H9 (cell line): ENCODE measurements around the gene CAV2. TPM values are rescaled to one million over a fixed set of nuclear protein-coding genes. Genes with fewer than 3 reads are reported as not detected.

Experiments used
- DNase-seq: peaks from one replicate; pipeline ENCODE4 v3.0.0-alpha.2; 2017
- H2AFZ ChIP-seq: one replicate; pipeline ENCODE4 v1.6.1; 2013; ENCODE audit warnings: mild to moderate bottlenecking, low read length, control low read depth, moderate library complexity
- H2AK5ac ChIP-seq: 2 replicates; pipeline ENCODE4 v1.6.1; 2013; ENCODE audit warnings: low read length, control low read depth, mixed read lengths; ENCODE audit not compliant: insufficient read length
- H2BK120ac ChIP-seq: one replicate; pipeline ENCODE4 v1.6.1; 2013; ENCODE audit warnings: low read depth, mild to moderate bottlenecking, low read length, control low read depth, inconsistent platforms; ENCODE audit not compliant: poor library complexity, severe bottlenecking
- H2BK12ac ChIP-seq: 2 replicates; pipeline ENCODE4 v1.6.1; 2013; ENCODE audit warnings: low read length, control low read depth, mixed read lengths, low read depth; ENCODE audit not compliant: insufficient read length
- H2BK15ac ChIP-seq: 2 replicates; pipeline ENCODE4 v1.6.1; 2013; ENCODE audit warnings: low read depth, low read length, control low read depth
- H2BK20ac ChIP-seq: one replicate; pipeline ENCODE4 v1.6.1; 2013; ENCODE audit warnings: low read depth, mild to moderate bottlenecking, low read length, control low read depth, inconsistent platforms; ENCODE audit not compliant: poor library complexity, severe bottlenecking
- H2BK5ac ChIP-seq: 2 replicates; pipeline ENCODE4 v1.6.1; 2013; ENCODE audit warnings: low read length, control low read depth, mixed read lengths; ENCODE audit not compliant: insufficient read length
- H3K14ac ChIP-seq: 2 replicates; pipeline ENCODE4 v1.6.1; 2013; ENCODE audit warnings: low read length, control low read depth; ENCODE audit not compliant: insufficient read depth
- H3K18ac ChIP-seq: 2 replicates; pipeline ENCODE4 v1.6.1; 2013; ENCODE audit warnings: low read depth, mild to moderate bottlenecking, mixed read lengths, low read length, control low read depth; ENCODE audit not compliant: insufficient read length
- H3K23ac ChIP-seq: 2 replicates; pipeline ENCODE4 v1.6.1; 2013; ENCODE audit warnings: low read length, control low read depth, mixed read lengths, low read depth; ENCODE audit not compliant: insufficient read length
- H3K23me2 ChIP-seq: 2 replicates; pipeline ENCODE4 v1.6.1; 2013; ENCODE audit warnings: low read depth, mild to moderate bottlenecking, mixed read lengths, low read length, control low read depth; ENCODE audit not compliant: insufficient read length, poor library complexity, severe bottlenecking
- H3K27ac ChIP-seq: 2 replicates; pipeline ENCODE4 v1.5.1; 2013; ENCODE audit warnings: low read length, control low read depth, mixed read lengths, low read depth; ENCODE audit not compliant: insufficient read length
- H3K27me3 ChIP-seq: 2 replicates; pipeline ENCODE4 v1.6.1; 2013; ENCODE audit warnings: low read length, control low read depth, inconsistent platforms; ENCODE audit not compliant: insufficient read depth
- H3K4ac ChIP-seq: 2 replicates; pipeline ENCODE4 v1.6.1; 2013; ENCODE audit warnings: low read depth, mild to moderate bottlenecking, control low read depth, inconsistent platforms, low read length, moderate library complexity
- H3K4me1 ChIP-seq: 2 replicates; pipeline ENCODE4 v1.6.1; 2013; ENCODE audit warnings: low read length, control low read depth, inconsistent platforms; ENCODE audit not compliant: insufficient read depth
- H3K4me2 ChIP-seq: 2 replicates; pipeline ENCODE4 v1.6.1; 2013; ENCODE audit warnings: low read length, control low read depth, mixed read lengths; ENCODE audit not compliant: insufficient read length, insufficient read depth
- H3K56ac ChIP-seq: 2 replicates; pipeline ENCODE4 v1.6.1; 2013; ENCODE audit warnings: low read depth, mild to moderate bottlenecking, mixed read lengths, low read length, control low read depth; ENCODE audit not compliant: insufficient read length
- H3K79me1 ChIP-seq: 2 replicates; pipeline ENCODE4 v1.6.1; 2013; ENCODE audit warnings: low read depth, mild to moderate bottlenecking, moderate library complexity, low read length, control low read depth, inconsistent platforms; ENCODE audit not compliant: insufficient read depth, poor library complexity, severe bottlenecking
- H3K79me2 ChIP-seq: 2 replicates; pipeline ENCODE4 v1.6.1; 2013; ENCODE audit warnings: low read length, control low read depth, inconsistent platforms; ENCODE audit not compliant: insufficient read depth
- H3K9ac ChIP-seq: 2 replicates; pipeline ENCODE4 v1.6.1; 2013; ENCODE audit warnings: low read length, control low read depth, mixed read lengths; ENCODE audit not compliant: insufficient read length; ENCODE audit errors: extremely low read depth
- H3K9me3 ChIP-seq: one replicate; pipeline ENCODE4 v1.6.1; 2013; ENCODE audit warnings: low read depth, low read length, inconsistent platforms; ENCODE audit not compliant: control insufficient read depth
- H3T11ph ChIP-seq: one replicate; pipeline ENCODE4 v1.6.1; 2013; ENCODE audit warnings: mild to moderate bottlenecking, low read length, control low read depth, inconsistent platforms
- H4K20me1 ChIP-seq: one replicate; pipeline ENCODE4 v1.6.1; 2013; ENCODE audit not compliant: control insufficient read depth, insufficient read length, insufficient read depth
- H4K5ac ChIP-seq: 2 replicates; pipeline ENCODE4 v1.6.1; 2013; ENCODE audit warnings: low read depth, mild to moderate bottlenecking, mixed read lengths, low read length, control low read depth; ENCODE audit not compliant: insufficient read length
- H4K8ac ChIP-seq: replicated peaks from 2 replicates; pipeline ENCODE4 v1.6.1; 2013; ENCODE audit warnings: low read length, control low read depth, mixed read lengths, low read depth; ENCODE audit not compliant: insufficient read length
- H4K91ac ChIP-seq: 2 replicates; pipeline ENCODE4 v1.6.1; 2013; ENCODE audit warnings: low read depth, mild to moderate bottlenecking, moderate library complexity, mixed read lengths, low read length, control low read depth; ENCODE audit not compliant: insufficient read length
- H3K27ac Mint-ChIP-seq, 3 experiments: 2 replicates in 2 of 3; 3 replicates in 1 of 3; pipeline ENCODE4 v1.8.0; 2020 to 2021; ENCODE audit warnings: mixed read lengths in 3 of 3, mild to moderate bottlenecking in 1 of 3, moderate library complexity in 1 of 3
- H3K27me3 Mint-ChIP-seq: 2 replicates; pipeline ENCODE4 v1.8.0; 2021; ENCODE audit warnings: low read depth, mild to moderate bottlenecking, moderate library complexity, mixed read lengths
- H3K36me3 Mint-ChIP-seq, 3 experiments: 2 replicates in 2 of 3; 3 replicates in 1 of 3; pipeline ENCODE4 v1.8.0; 2020 to 2021; ENCODE audit warnings: low read depth in 3 of 3, mixed read lengths in 3 of 3; ENCODE audit not compliant: insufficient read depth in 1 of 3
- H3K4me1 Mint-ChIP-seq, 2 experiments: 2 replicates each; pipeline ENCODE4 v1.8.0; 2020; ENCODE audit warnings: mixed read lengths in 2 of 2
- H3K4me3 Mint-ChIP-seq, 2 experiments: 2 replicates in 1 of 2; 3 replicates in 1 of 2; pipeline ENCODE4 v1.8.0; 2020 to 2021; ENCODE audit warnings: mild to moderate bottlenecking in 2 of 2, mixed read lengths in 2 of 2, moderate library complexity in 1 of 2
- H3K9me3 Mint-ChIP-seq, 2 experiments: 2 replicates in 1 of 2; 3 replicates in 1 of 2; pipeline ENCODE4 v1.8.0; 2020; ENCODE audit warnings: mild to moderate bottlenecking in 2 of 2, mixed read lengths in 2 of 2, moderate library complexity in 1 of 2
- total RNA-seq: library from RNA; stranded (reverse); gene quantifications from 2 replicates; pipeline ENCODE4 v1.2.1, GENCODE V29; 2021
- TF ChIP-seq, protein P1 (sequence below): fragments of 200-600 bp; sonication (generic); conservative IDR thresholded peaks from 3 replicates; pipeline ENCODE4 v1.8.0; 2021; ENCODE audit warnings: antibody characterized with exemption, mild to moderate bottlenecking

Gene CAV2
- total RNA-seq, 1 experiment from 2014 or later: 3.7 TPM

GRCh38 chr7:116518961-116519360, 19.4 kb downstream of the CAV2 start:
- no peak overlapping the region for H3K4ac ChIP-seq
- no peak overlapping the region for H2BK20ac ChIP-seq
- no peak overlapping the region for H3K4me2 ChIP-seq
- H3K4me3 Mint-ChIP-seq: no peak overlapping the region
- TF ChIP-seq, protein P1, sequence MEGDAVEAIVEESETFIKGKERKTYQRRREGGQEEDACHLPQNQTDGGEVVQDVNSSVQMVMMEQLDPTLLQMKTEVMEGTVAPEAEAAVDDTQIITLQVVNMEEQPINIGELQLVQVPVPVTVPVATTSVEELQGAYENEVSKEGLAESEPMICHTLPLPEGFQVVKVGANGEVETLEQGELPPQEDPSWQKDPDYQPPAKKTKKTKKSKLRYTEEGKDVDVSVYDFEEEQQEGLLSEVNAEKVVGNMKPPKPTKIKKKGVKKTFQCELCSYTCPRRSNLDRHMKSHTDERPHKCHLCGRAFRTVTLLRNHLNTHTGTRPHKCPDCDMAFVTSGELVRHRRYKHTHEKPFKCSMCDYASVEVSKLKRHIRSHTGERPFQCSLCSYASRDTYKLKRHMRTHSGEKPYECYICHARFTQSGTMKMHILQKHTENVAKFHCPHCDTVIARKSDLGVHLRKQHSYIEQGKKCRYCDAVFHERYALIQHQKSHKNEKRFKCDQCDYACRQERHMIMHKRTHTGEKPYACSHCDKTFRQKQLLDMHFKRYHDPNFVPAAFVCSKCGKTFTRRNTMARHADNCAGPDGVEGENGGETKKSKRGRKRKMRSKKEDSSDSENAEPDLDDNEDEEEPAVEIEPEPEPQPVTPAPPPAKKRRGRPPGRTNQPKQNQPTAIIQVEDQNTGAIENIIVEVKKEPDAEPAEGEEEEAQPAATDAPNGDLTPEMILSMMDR: no peak
- H3K27ac Mint-ChIP-seq: no peak overlapping the region
- H2BK5ac ChIP-seq: no peak overlapping the region
- no peaks in the 10 kb centered on the region for H3K9me3 Mint-ChIP-seq
- no peak overlapping the region for H2BK120ac ChIP-seq
- H4K5ac ChIP-seq: no peak overlapping the region
- H3K23me2 ChIP-seq: no peaks in the 10 kb centered on the region
- H3K79me2 ChIP-seq: no peaks in the 10 kb centered on the region
- no peak overlapping the region for H3K23ac ChIP-seq
- H3K36me3 Mint-ChIP-seq: no peaks in the 10 kb centered on the region
- H2AFZ ChIP-seq: no peak overlapping the region
- peaks cover 7% of the 10 kb centered on the region; the same call in 1 of the 2 replicates for H3K4me1 ChIP-seq
- no peaks in the 10 kb centered on the region for H3K9me3 ChIP-seq
- H3K27me3 Mint-ChIP-seq: peaks cover 2% of the 10 kb centered on the region
- no peaks in the 10 kb centered on the region for H4K20me1 ChIP-seq
- H3K9ac ChIP-seq: no peak overlapping the region
- H2BK12ac ChIP-seq: no peak overlapping the region
- H3K27ac ChIP-seq: no peak overlapping the region
- no peak overlapping the region for H2BK15ac ChIP-seq
- H4K8ac ChIP-seq: no peak overlapping the region
- DNase-seq: no peak
- H3K14ac ChIP-seq: no peak overlapping the region
- no peak overlapping the region for H3T11ph ChIP-seq
- no peak overlapping the region for H3K18ac ChIP-seq
- no peaks in the 10 kb centered on the region for H3K79me1 ChIP-seq
- peaks cover 33 to 42% of the 10 kb centered on the region in 2 experiments for H3K4me1 Mint-ChIP-seq
- H4K91ac ChIP-seq: no peak overlapping the region
- H2AK5ac ChIP-seq: no peak overlapping the region
- H3K27me3 ChIP-seq: no peaks in the 10 kb centered on the region
- H3K56ac ChIP-seq: no peak overlapping the region
